AG09309 (cell line): Measurements from ENCODE around the gene IVD.
A peak's percentile ranks its signal among the peaks of the same experiment; 100 is the strongest.

Source experiments
- DNase-seq: peaks from one replicate; pipeline ENCODE4 v3.0.0-alpha.2; 2010; ENCODE audit warnings: low read depth
- H3K4me3 ChIP-seq: 2 replicates; pipeline ENCODE4 v1.5.1; 2011; ENCODE audit warnings: mild to moderate bottlenecking, low read depth, low read length, moderate library complexity; ENCODE audit not compliant: control insufficient read depth
- TF ChIP-seq, protein P1 (sequence below): IDR thresholded peaks from 2 replicates; pipeline ENCODE4 v1.5.1; 2011; ENCODE audit warnings: mild to moderate bottlenecking, low read depth, low read length, inconsistent platforms; ENCODE audit not compliant: insufficient read depth, control insufficient read depth; ENCODE audit errors: missing control alignments

The IVD gene

DNA sequence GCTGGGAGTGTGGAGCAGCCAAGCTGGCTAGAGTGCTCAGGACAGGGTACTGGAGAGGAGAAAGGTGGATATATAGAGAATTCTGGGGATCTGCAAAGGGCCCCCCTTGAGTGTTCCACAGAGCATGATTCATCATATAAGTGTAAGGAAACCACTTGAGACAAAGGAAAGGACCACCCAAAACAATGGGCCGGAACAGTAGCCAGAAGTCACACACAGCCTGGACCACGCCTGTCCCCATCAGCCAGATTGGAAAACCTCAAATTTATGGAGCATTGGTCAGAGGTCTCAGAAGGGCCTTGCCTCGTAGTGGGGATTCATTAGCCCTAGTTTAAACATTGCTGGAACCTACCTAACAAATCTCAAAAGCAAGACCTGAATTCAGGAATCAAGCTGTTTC lies 28.0 kb upstream of the IVD start:
- DNase-seq: no peak

GRCh38 chr15:40379374-40379773 lies 26.2 kb upstream of the IVD start:
- no peak for DNase-seq
- TF ChIP-seq, protein P1, sequence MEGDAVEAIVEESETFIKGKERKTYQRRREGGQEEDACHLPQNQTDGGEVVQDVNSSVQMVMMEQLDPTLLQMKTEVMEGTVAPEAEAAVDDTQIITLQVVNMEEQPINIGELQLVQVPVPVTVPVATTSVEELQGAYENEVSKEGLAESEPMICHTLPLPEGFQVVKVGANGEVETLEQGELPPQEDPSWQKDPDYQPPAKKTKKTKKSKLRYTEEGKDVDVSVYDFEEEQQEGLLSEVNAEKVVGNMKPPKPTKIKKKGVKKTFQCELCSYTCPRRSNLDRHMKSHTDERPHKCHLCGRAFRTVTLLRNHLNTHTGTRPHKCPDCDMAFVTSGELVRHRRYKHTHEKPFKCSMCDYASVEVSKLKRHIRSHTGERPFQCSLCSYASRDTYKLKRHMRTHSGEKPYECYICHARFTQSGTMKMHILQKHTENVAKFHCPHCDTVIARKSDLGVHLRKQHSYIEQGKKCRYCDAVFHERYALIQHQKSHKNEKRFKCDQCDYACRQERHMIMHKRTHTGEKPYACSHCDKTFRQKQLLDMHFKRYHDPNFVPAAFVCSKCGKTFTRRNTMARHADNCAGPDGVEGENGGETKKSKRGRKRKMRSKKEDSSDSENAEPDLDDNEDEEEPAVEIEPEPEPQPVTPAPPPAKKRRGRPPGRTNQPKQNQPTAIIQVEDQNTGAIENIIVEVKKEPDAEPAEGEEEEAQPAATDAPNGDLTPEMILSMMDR: no peak

More for the DNA sequence above, 28.0 kb upstream of the IVD start:
- H3K4me3 ChIP-seq: no peak overlapping the region
- TF ChIP-seq, protein P1: no peak

DNA sequence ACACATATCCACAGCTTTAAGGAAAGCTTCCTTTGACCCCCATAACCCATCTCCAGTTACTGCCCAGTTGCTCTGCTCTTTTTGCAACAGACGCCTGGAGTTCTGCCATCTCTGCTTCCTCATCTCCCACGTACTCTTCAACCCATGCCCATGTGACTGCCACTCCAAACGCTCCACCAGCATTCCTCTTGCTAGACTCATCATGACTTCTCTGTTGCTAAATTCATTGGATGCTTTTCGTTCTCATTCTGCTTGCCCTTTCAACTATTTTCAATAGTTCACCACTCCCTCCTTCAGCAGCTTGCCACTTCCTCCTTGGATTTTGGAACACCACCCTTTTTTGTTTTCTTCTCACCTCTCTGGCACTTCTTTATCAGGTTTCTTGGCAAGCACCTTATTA lies 25.7 kb upstream of the IVD start:
- peak; percentile 93 for DNase-seq
- TF ChIP-seq, protein P1: no peak
- H3K4me3 ChIP-seq: no peak overlapping the region

More at GRCh38 chr15:40379374-40379773, 26.2 kb upstream of the IVD start:
- no peak overlapping the region for H3K4me3 ChIP-seq

DNA sequence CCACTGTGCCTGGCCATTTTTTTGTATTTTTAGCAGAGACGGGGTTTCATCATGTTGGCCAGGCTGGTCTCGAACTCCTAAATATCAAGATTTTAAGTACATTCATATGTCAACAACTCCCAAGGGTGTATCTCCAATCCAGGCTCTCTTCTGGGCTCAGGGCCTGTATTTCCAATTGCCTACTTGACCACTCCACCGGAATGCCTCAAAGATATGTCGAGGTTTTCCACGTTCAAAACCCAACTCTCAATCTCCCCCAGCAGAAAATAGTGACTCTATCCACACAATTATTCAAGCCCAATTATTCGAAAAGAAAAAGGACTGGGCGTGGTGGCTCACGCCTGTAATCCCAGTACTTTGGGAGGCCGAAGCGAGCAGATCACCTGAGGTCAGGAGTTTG lies 25.0 kb upstream of the IVD start:
- TF ChIP-seq, protein P1: no peak
- DNase-seq: no peak
- H3K4me3 ChIP-seq: no peak overlapping the region

DNA sequence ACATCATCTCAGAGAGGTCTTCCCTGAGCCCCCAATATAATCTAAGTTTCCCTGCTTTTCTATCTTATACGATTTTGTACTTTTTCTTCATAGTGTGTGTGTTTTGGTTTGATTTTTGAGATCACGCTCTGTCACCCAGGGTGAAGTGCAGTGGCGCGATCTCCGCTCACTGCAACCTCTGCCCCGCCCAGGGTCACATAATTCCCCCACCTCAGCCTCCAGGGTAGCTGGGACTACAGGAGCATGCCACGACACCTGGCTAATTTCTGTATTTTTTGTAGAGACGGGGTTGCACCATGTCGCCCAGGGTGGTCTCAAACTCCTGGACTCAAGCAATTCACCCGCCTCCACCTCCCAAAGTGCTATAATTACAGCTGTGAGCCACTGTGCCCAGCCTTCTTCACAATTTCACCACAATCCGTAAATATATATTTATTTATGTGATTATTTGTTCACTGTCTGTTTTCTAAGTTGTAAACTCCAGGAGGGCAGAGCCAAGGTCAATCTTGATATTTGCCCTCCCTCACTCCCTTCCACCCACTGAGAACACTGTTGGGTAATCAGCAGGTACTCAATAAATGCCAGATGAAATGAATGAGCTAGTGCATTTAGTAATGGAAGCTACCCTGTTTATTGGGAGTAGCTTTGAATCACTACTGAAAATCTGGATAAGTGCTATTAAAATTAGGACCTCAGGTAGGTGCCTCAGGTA lies 23.6 kb upstream of the IVD start:
- DNase-seq: no peak
- TF ChIP-seq, protein P1: no peak
- no peak overlapping the region for H3K4me3 ChIP-seq

DNA sequence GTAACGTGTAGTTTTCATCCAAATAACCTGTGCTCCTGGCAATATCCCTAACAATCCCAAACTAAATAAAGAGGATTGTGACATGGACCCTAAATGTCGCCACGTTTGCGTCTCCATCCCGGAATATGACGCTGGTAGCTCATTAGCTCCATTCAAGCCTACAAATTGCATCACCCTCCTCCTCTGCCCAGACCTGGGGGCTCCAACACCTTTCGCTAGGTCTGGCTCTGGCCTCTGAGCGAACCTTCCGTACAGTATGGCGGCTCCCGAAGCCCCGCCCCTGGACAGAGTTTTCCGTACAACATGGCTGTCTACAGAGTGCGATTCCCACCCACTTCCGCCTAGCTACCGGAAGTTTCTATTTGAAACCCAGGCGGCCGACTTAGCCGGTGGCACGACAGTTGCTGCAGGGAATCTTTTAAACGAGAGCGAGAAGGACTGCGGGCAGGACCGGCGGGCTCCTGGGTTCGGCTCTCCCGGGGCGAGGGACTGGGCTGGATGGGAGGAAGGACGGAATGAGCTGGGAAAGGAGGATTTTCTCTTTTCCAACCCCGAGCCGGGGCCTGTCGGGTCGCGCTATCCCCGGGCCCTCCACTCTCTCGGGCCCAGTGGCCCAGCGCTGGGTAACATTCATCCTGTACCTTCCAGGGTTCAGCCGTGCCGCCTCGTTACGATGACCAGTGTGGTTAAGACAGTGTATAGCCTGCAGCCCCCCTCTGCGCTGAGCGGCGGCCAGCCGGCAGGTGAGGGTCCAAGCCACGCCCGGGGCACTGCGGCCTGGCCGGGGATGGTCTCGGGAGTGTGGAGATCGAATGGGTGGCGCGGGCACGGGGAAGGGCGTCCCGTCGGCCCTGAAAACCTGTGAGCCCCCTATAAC lies 22.8 kb upstream of the IVD start, which contains the start of gene KNSTRN:
Gene KNSTRN (plus strand): TSS at position 142 of the 877 bp plus-strand sequence. CDS start 115 bp downstream, at position 257.
- peak; percentile 74 for DNase-seq
- H3K4me3 ChIP-seq: peak within 1 kb of the TSS; percentile 85
- TF ChIP-seq, protein P1: no peak
